ENCODE data around the gene SMCP.

Gene SMCP

GRCh38 chr1:152884085-152884484 is 6.0 kb downstream of the SMCP start:
- CTCF ChIA-PET, result interaction anchor here (1.0 to 1.8 kb wide), 3 partner anchors 14 to 20 kb away, joined by 3 to 5 read pairs (median 4); no protein-coding TSS in a partner anchor
- no peak for DNase-seq (ENCODE audit: extremely low spot score)
- TF ChIP-seq CTCF (IDR thresholded peaks at IDR 0.05; ENCODE audit: control extremely low read depth, extremely low read depth, low read depth, missing control alignments), result no peak
- POLR2A ChIA-PET, result interaction anchor here (0.9 kb wide), 1 partner anchor 24 kb away, joined by 3 read pairs; the partner anchor contains the start of gene IVL

DNA sequence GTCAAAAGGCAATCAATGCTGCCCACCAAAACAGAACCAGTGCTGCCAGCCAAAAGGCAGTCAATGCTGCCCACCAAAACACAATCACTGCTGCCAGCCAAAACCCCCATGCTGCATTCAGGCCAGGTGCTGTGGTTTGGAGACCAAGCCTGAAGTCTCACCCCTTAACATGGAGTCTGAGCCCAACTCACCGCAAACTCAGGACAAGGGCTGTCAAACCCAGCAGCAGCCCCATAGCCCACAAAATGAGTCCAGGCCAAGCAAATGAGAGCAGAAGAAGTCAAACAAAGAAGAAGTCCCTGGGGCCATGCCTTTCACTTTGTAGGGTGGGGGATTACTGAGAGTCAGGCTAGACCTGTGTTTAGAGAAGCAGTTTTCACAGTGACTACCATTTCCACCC is 6.4 kb downstream of the SMCP start:
- no peak for TF ChIP-seq CTCF (IDR thresholded peaks at IDR 0.05; ENCODE audit: control extremely low read depth, extremely low read depth, low read depth, missing control alignments)
- POLR2A ChIA-PET, result interaction anchor here (0.9 kb wide), 1 partner anchor 24 kb away, joined by 3 read pairs; the partner anchor contains the start of gene IVL
- DNase-seq (ENCODE audit: extremely low spot score), result no peak
- CTCF ChIA-PET, result interaction anchor here (1.0 to 1.8 kb wide), 3 partner anchors 14 to 19 kb away, joined by 3 to 5 read pairs (median 4); no protein-coding TSS in a partner anchor

DNA sequence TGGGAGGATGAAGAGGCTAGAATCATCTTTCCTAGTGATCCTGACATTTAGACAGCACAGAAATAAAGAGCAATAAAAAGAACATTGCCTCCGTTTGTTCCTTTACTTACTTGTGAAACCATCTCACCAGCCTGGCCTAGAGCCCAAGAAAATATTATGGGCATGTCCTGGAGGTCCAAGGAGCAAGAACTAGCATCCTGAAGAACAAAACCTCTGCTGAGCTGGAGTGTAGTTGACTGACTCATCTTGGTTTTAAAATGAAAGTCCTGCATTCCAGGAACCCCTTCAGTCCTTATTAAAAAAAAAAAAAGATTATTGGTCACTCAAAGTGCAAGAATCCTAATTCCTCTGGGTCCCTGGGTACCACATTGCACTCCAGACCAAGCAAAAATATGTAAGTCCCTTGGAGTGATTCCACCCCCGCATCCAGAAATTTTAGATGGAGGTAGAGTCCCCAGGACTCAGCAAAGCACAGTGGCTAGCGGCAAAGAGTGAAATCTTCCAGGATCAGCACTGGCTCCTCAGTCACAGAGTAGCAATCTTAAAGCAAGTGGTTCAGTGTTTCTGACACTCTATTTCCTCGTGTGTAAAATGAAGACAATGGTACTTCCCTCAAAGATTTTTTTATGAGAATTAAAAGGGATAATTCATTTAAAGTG is 7.0 kb downstream of the SMCP start:
- DNase-seq (ENCODE audit: extremely low spot score), result no peak
- no peak for TF ChIP-seq CTCF (IDR thresholded peaks at IDR 0.05; ENCODE audit: control extremely low read depth, extremely low read depth, low read depth, missing control alignments)
- ChIA-PET CTCF (interaction anchor here (1.7 to 1.8 kb wide), 2 partner anchors 15 to 16 kb away, joined by 4 to 5 read pairs; no protein-coding TSS in a partner anchor), POLR2A (no interaction called here)

GRCh38 chr1:152886085-152886484 is 8.0 kb downstream of the SMCP start:
- CTCF ChIA-PET, result interaction anchor here (0.7 to 2.1 kb wide), 4 partner anchors 8 to 40 kb away, joined by 3 to 6 read pairs (median 4); partner anchors contain the start of gene SMCP
- DNase-seq (ENCODE audit: extremely low spot score), result no peak
- no peak for TF ChIP-seq CTCF (IDR thresholded peaks at IDR 0.05; ENCODE audit: control extremely low read depth, extremely low read depth, low read depth, missing control alignments)
- POLR2A ChIA-PET, result no interaction called here

GRCh38 chr1:152886758-152887409 is 8.8 kb downstream of the SMCP start:
- ChIA-PET POLR2A (no interaction called here), CTCF (interaction anchor here (1.1 to 2.1 kb wide), 7 partner anchors 9 to 305 kb away, joined by 3 to 6 read pairs (median 4); partner anchors contain the start of gene SMCP)
- DNase-seq (ENCODE audit: extremely low spot score), result no peak
- TF ChIP-seq CTCF (IDR thresholded peaks at IDR 0.05; ENCODE audit: control extremely low read depth, extremely low read depth, low read depth, missing control alignments), result no peak

DNA sequence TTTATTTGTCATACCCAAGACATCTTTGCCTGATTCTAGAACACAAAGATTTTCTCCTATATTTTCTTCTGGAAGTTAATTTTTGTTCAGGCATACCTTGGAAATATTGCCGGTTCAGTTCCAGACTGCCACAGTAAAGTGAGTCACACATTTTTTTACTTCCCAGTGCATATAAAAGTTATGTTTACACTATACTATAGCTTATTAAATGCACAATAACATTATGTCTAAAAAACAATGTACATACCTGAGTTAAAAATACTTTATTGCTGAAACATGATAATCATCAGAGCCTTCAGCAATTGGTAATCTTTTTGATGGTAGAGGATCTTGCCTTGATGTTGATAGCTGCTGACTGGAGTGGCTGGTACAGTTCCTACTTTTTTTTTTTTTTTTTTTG is 10.0 kb downstream of the SMCP start:
- no peak for TF ChIP-seq CTCF (IDR thresholded peaks at IDR 0.05; ENCODE audit: control extremely low read depth, extremely low read depth, low read depth, missing control alignments)
- DNase-seq (ENCODE audit: extremely low spot score), result no peak
- POLR2A ChIA-PET, result no interaction called here
- CTCF ChIA-PET, result interaction anchor here (1.1 to 2.2 kb wide), 5 partner anchors 9 to 38 kb away, joined by 3 to 6 read pairs (median 5); partner anchors contain the start of gene SMCP
